Measurements from ENCODE around the gene AOPEP. TPM values are rescaled to one million over a fixed set of nuclear protein-coding genes. Genes with fewer than 3 reads are reported as not detected.

AOPEP gene
- total and polyA plus RNA-seq, 9 of the 15 experiments (the other 6 are each of a cell fraction or from before 2014, with no cell fraction given): 4.5 to 19.3 (median 13.5) TPM

DNA sequence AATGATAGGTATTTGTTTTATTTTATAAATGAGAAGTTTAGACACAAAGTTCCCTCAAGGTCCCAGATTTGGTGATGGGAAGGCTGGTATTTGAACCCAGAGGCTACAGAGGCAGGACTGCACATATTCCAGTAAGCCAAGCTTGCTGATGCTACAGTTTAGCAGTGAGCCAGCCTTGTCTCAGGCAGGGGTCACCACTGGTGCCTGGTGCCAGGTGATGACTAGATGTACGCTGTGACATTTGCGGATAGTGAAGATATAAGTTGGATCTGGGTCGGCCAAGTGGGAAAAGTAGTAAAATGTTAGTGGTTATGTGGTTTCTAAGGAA lies 143.9 kb downstream of the AOPEP start:
- H3K9me1 ChIP-seq (ENCODE audit: control insufficient read depth, insufficient read depth, low read length): no peaks in the 10 kb centered on the region
- H3K4me1 ChIP-seq (replicated peaks in 1 of 2; ENCODE audit: control insufficient read depth in 2 of 2, insufficient read depth in 2 of 2, low read length in 2 of 2): peaks cover 0 to 6% of the 10 kb centered on the region in 2 experiments; a peak in 4 of 5 replicates
- H3K36me3 ChIP-seq (ENCODE audit: control insufficient read depth, insufficient read depth, low read length): no peaks in the 10 kb centered on the region
- H3K79me2 ChIP-seq (ENCODE audit: control insufficient read depth, insufficient read depth, low read length): no peaks in the 10 kb centered on the region
- no peak for FAIRE-seq
- H2AFZ ChIP-seq (ENCODE audit: low read depth, low read length): no peak overlapping the region
- POLR2A ChIA-PET: interaction anchor here (0.7 kb wide), 1 partner anchor 16 kb away, joined by 3 read pairs; no protein-coding TSS in a partner anchor
- TF ChIP-seq TCFL5 (CRISPR knock-in tag; conservative IDR thresholded peaks at IDR 0.05): no peak
- no peak for TF ChIP-seq CBX1 (IDR thresholded peaks at IDR 0.05; ENCODE audit: low read depth)
- no peak for TF ChIP-seq PCBP2 (IDR thresholded peaks at IDR 0.05; ENCODE audit: low read depth, low read length, poor library complexity, severe bottlenecking)
- no peak for TF ChIP-seq ARID2 (IDR thresholded peaks at IDR 0.05)
- TF ChIP-seq JUN (IDR thresholded peaks at IDR 0.05; ENCODE audit: borderline replicate concordance, low read depth, low read length): no peak
- no peak for TF ChIP-seq JUN (CRISPR knock-in tag; IDR thresholded peaks at IDR 0.05; ENCODE audit: borderline replicate concordance)
- TF ChIP-seq SMAD4 (CRISPR knock-in tag; conservative IDR thresholded peaks at IDR 0.05): no peak
- no peak for TF ChIP-seq ZNF274 (IDR thresholded peaks at IDR 0.05; ENCODE audit: borderline replicate concordance, low read depth, low read length)
- no peak for TF ChIP-seq SREBF1 (IDR thresholded peaks at IDR 0.05; ENCODE audit: borderline replicate concordance, low read depth, low read length)
- no peak for TF ChIP-seq FOXA1 (IDR thresholded peaks at IDR 0.05; ENCODE audit: borderline replicate concordance)
- TF ChIP-seq SMAD3 (CRISPR knock-in tag; conservative IDR thresholded peaks at IDR 0.05): no peak
- no peak for TF ChIP-seq MCM3 (IDR thresholded peaks at IDR 0.05)
- TF ChIP-seq ZNF668 (CRISPR knock-in tag; IDR thresholded peaks at IDR 0.05): no peak
- TF ChIP-seq MITF (IDR thresholded peaks at IDR 0.05): no peak
- TF ChIP-seq DDX20 (tag; IDR thresholded peaks at IDR 0.05; ENCODE audit: low read depth): no peak
- TF ChIP-seq E2F6 (IDR thresholded peaks at IDR 0.05; ENCODE audit: borderline replicate concordance in 1 of 2, extremely low read depth in 1 of 2, insufficient read depth in 1 of 2, insufficient read length in 1 of 2, low read depth in 1 of 2, low read length in 1 of 2, poor library complexity in 1 of 2, severe bottlenecking in 1 of 2): no peak
- no peak for TF ChIP-seq GABPB2 (CRISPR knock-in tag; conservative IDR thresholded peaks at IDR 0.05)
- in situ Hi-C loops (cut with MboI): no loop called here
- BruUV-seq (replicated peaks): no TSS peak
- no peak overlapping the region for H3K27ac ChIP-seq (ENCODE audit: extremely low read depth, low read depth, low read length)
- H3K4me3 ChIP-seq: no peak overlapping the region
- no peak overlapping the region for H3K9ac ChIP-seq (ENCODE audit: insufficient read depth in 1 of 2, low read depth in 2 of 2, low read length in 2 of 2)
- H3K9me3 ChIP-seq (replicated peaks; ENCODE audit: control insufficient read depth, insufficient read depth, low read depth, low read length): no peaks in the 10 kb centered on the region
- CTCF ChIA-PET (ENCODE audit: low intra/inter-chr PET ratio): no interaction called here
- DNase-seq (ENCODE audit: extremely low read depth in 1 of 4, low spot score in 3 of 4): no peak
- intact Hi-C loops (cut with micrococcal nuclease): no loop called here
- H4K20me1 ChIP-seq (replicated peaks; ENCODE audit: control insufficient read depth, insufficient read depth, low read length): no peaks in the 10 kb centered on the region
- no peaks in the 10 kb centered on the region for H3K27me3 ChIP-seq (ENCODE audit: control insufficient read depth in 2 of 2, insufficient read depth in 2 of 2, low read length in 2 of 2)
- ATAC-seq: no peak
- no peak overlapping the region for H3K4me2 ChIP-seq (ENCODE audit: insufficient read depth, low read length)
- WGBS (ENCODE audit: insufficient coverage, low coverage, missing lambda C conversion rate): 69% methylated on average over 3 of the region's 3 CpGs

Data from K562 (cell line).